Keratinocyte (primary cell): ENCODE data around the gene AKR1A1.
"Not testable (repeated sequence)": the region's sequence is repeated elsewhere in the genome, so short reads cannot be mapped to it uniquely, and the experiment has no call there.

ENCODE experiments used
- CTCF ChIP-seq, 3 experiments: IDR thresholded peaks in 1 of 3; conservative IDR thresholded peaks in 1 of 3; optimal IDR thresholded peaks in 1 of 3; 2 replicates in 2 of 3; 3 replicates in 1 of 3; pipeline versions ENCODE3 to v1.5.1; 2011; ENCODE audit warnings: low read length in 3 of 3, mild to moderate bottlenecking in 3 of 3, moderate library complexity in 2 of 3, control low read depth in 1 of 3, inconsistent platforms in 1 of 3; ENCODE audit not compliant: insufficient read depth in 2 of 3; ENCODE audit errors: extremely low read depth in 1 of 3
- EZH2 ChIP-seq: IDR thresholded peaks from one replicate; pipeline ENCODE4 v1.6.1; 2012; ENCODE audit warnings: inconsistent platforms, mild to moderate bottlenecking, low read length, moderate library complexity

- not testable (repeated sequence) for TF ChIP-seq CTCF (optimal IDR thresholded peaks at IDR 0.05 in 1 of 3, IDR thresholded peaks at IDR 0.05 in 1 of 3, conservative IDR thresholded peaks at IDR 0.05 in 1 of 3; ENCODE audit: extremely low read depth in 1 of 3, insufficient read depth in 2 of 3, low read length in 3 of 3); EZH2
Observed at GRCh38 chr1:45523516-45523915, 27.1 kb upstream of the AKR1A1 start.
